ENCODE results near the gene CD163L1. TPM values are rescaled to one million over a fixed set of nuclear protein-coding genes. Genes with fewer than 3 reads are reported as not detected.

Gene CD163L1
- total RNA-seq, 2 donors from 2014 or later, result 0.24 to 0.37 TPM

- Histone ChIP-seq H3K36me3 (no peaks in the 10 kb centered on the region), H3K27ac (no peak overlapping the region), H3K4me3 (no peak overlapping the region), H3K9me3 (no peaks in the 10 kb centered on the region), H3K27me3 (no peaks in the 10 kb centered on the region), H3K4me1 (no peaks in the 10 kb centered on the region)
- TF ChIP-seq CTCF (IDR thresholded peaks at IDR 0.05), result no peak
- DNase-seq (ENCODE audit: low spot score), result no peak
Measured at GRCh38 chr12:7361265-7361664, 82.7 kb downstream of the CD163L1 start.

- Histone ChIP-seq H3K27me3 (no peaks in the 10 kb centered on the region), H3K9me3 (no peaks in the 10 kb centered on the region), H3K4me3 (no peak overlapping the region), H3K27ac (no peak overlapping the region), H3K36me3 (no peaks in the 10 kb centered on the region), H3K4me1 (no peaks in the 10 kb centered on the region)
- TF ChIP-seq CTCF (IDR thresholded peaks at IDR 0.05), result no peak
- DNase-seq (ENCODE audit: low spot score), result no peak
Measured at GRCh38 chr12:7354529-7354928, 89.4 kb downstream of the CD163L1 start.

GRCh38 chr12:7352661-7353060 is 91.3 kb downstream of the CD163L1 start:
- DNase-seq (ENCODE audit: low spot score), result no peak
- no peak overlapping the region for H3K4me3 ChIP-seq
- H3K36me3 ChIP-seq, result no peaks in the 10 kb centered on the region
- no peaks in the 10 kb centered on the region for H3K4me1 ChIP-seq
- no peaks in the 10 kb centered on the region for H3K27me3 ChIP-seq
- H3K9me3 ChIP-seq, result no peaks in the 10 kb centered on the region
- H3K27ac ChIP-seq, result no peak overlapping the region
- TF ChIP-seq CTCF (IDR thresholded peaks at IDR 0.05), result no peak

- TF ChIP-seq CTCF (IDR thresholded peaks at IDR 0.05), result no peak
- Histone ChIP-seq H3K4me1 (no peaks in the 10 kb centered on the region), H3K4me3 (no peak overlapping the region), H3K27me3 (no peaks in the 10 kb centered on the region), H3K9me3 (no peaks in the 10 kb centered on the region), H3K36me3 (no peaks in the 10 kb centered on the region), H3K27ac (no peak overlapping the region)
- DNase-seq (ENCODE audit: low spot score), result no peak
Measured at GRCh38 chr12:7351177-7351576, 92.8 kb downstream of the CD163L1 start.

GRCh38 chr12:7349418-7349817 is 94.5 kb downstream of the CD163L1 start:
- Histone ChIP-seq H3K4me1 (no peaks in the 10 kb centered on the region), H3K36me3 (no peaks in the 10 kb centered on the region), H3K27me3 (no peaks in the 10 kb centered on the region), H3K9me3 (peaks cover 7 to 12% of the 10 kb centered on the region in 2 donors), H3K27ac (no peak overlapping the region), H3K4me3 (no peak overlapping the region)
- DNase-seq (ENCODE audit: low spot score), result no peak
- no peak for TF ChIP-seq CTCF (IDR thresholded peaks at IDR 0.05)

- Histone ChIP-seq H3K4me3 (no peak overlapping the region), H3K9me3 (peaks cover 7 to 20% of the 10 kb centered on the region in 2 donors), H3K27ac (no peak overlapping the region), H3K27me3 (no peaks in the 10 kb centered on the region), H3K4me1 (no peaks in the 10 kb centered on the region), H3K36me3 (no peaks in the 10 kb centered on the region)
- no peak for TF ChIP-seq CTCF (IDR thresholded peaks at IDR 0.05)
- no peak for DNase-seq (ENCODE audit: low spot score)
Measured at GRCh38 chr12:7346551-7347225, 97.3 kb downstream of the CD163L1 start.
